WTC11 (cell line): ENCODE results near the gene EP300. TPM values are rescaled to one million over a fixed set of nuclear protein-coding genes. Genes with fewer than 3 reads are reported as not detected.

Experiments
- ATF3 ChIP-seq: sonication (generic); formaldehyde crosslinking; conservative IDR thresholded peaks from 2 replicates; pipeline ENCODE4 v1.8.1; 2022; ENCODE audit warnings: mild to moderate bottlenecking, missing genetic modification reagents
- CBFB ChIP-seq: sonication (generic); formaldehyde crosslinking; IDR thresholded peaks from 2 replicates; pipeline ENCODE4 v1.8.1; 2022; ENCODE audit warnings: mild to moderate bottlenecking, low read depth, missing genetic modification reagents
- E2F5 ChIP-seq: sonication (generic); formaldehyde crosslinking; IDR thresholded peaks from 2 replicates; pipeline ENCODE4 v1.8.1; 2022; ENCODE audit warnings: mild to moderate bottlenecking, moderate library complexity, missing genetic modification reagents
- FOXP4 ChIP-seq: sonication (generic); formaldehyde crosslinking; IDR thresholded peaks from 2 replicates; pipeline ENCODE4 v1.8.0; 2022; ENCODE audit warnings: mild to moderate bottlenecking, missing genetic modification reagents
- GABPB1 ChIP-seq: sonication (generic); formaldehyde crosslinking; IDR thresholded peaks from 2 replicates; pipeline ENCODE4 v1.8.1; 2023; ENCODE audit warnings: mild to moderate bottlenecking, missing genetic modification reagents
- GTF2I ChIP-seq: fragments of 250-450 bp; sonication (Bioruptor Pico); conservative IDR thresholded peaks from 2 replicates; pipeline ENCODE4 v1.4.0; 2021; ENCODE audit warnings: mild to moderate bottlenecking
- JUN ChIP-seq: sonication (generic); formaldehyde crosslinking; IDR thresholded peaks from 2 replicates; pipeline ENCODE4 v1.8.0; 2023; ENCODE audit warnings: mild to moderate bottlenecking, missing genetic modification reagents
- NR3C1 ChIP-seq: sonication (generic); formaldehyde crosslinking; conservative IDR thresholded peaks from 2 replicates; pipeline ENCODE4 v1.8.1; 2023; ENCODE audit warnings: low read depth, mild to moderate bottlenecking, missing genetic modification reagents
- SMAD3 ChIP-seq: sonication (generic); formaldehyde crosslinking; IDR thresholded peaks from 2 replicates; pipeline ENCODE4 v1.8.0; 2022; ENCODE audit warnings: missing genetic modification reagents, mild to moderate bottlenecking, borderline replicate concordance
- SMAD4 ChIP-seq: sonication (generic); formaldehyde crosslinking; IDR thresholded peaks from 2 replicates; pipeline ENCODE4 v1.8.0; 2022; ENCODE audit warnings: mild to moderate bottlenecking, missing genetic modification reagents
- ZNF121 ChIP-seq: sonication (generic); formaldehyde crosslinking; IDR thresholded peaks from 2 replicates; pipeline ENCODE4 v1.8.0; 2023; ENCODE audit warnings: missing genetic modification reagents
- ZNF219 ChIP-seq: sonication (generic); formaldehyde crosslinking; IDR thresholded peaks from 2 replicates; pipeline ENCODE4 v1.8.0; 2023; ENCODE audit warnings: missing genetic modification reagents, mild to moderate bottlenecking, borderline replicate concordance
- ZNF512 ChIP-seq: sonication (generic); formaldehyde crosslinking; IDR thresholded peaks from 2 replicates; pipeline ENCODE4 v1.8.1; 2022; ENCODE audit warnings: missing genetic modification reagents, borderline replicate concordance
- total RNA-seq: library from RNA; stranded (reverse); gene quantifications from 3 replicates; pipeline ENCODE4 v1.2.3, GENCODE V29; 2021
- TF ChIP-seq, protein P1 (sequence below): fragments of 250-450 bp; sonication (Bioruptor Pico); IDR thresholded peaks from 2 replicates; pipeline ENCODE4 v1.8.0; 2021; ENCODE audit warnings: mild to moderate bottlenecking
- TF ChIP-seq, protein P2 (sequence below): sonication (generic); formaldehyde crosslinking; IDR thresholded peaks from 2 replicates; pipeline ENCODE4 v1.8.0; 2023; ENCODE audit warnings: missing genetic modification reagents
- TF ChIP-seq, protein P3 (sequence below): sonication (generic); formaldehyde crosslinking; IDR thresholded peaks from 2 replicates; pipeline ENCODE4 v1.8.0; 2023; ENCODE audit warnings: mild to moderate bottlenecking, missing genetic modification reagents
- TF ChIP-seq, protein P4 (sequence below): sonication (generic); formaldehyde crosslinking; IDR thresholded peaks from 2 replicates; pipeline ENCODE4 v1.8.1; 2022; ENCODE audit warnings: low read depth, missing genetic modification reagents, borderline replicate concordance
- TF ChIP-seq, protein P5 (sequence below): fragments of 250-450 bp; sonication (Bioruptor Pico); conservative IDR thresholded peaks from 2 replicates; pipeline ENCODE4 v1.9.0; 2021; ENCODE audit warnings: mild to moderate bottlenecking
- TF ChIP-seq, protein P6 (sequence below): fragments of 250-450 bp; sonication (Bioruptor Pico); IDR thresholded peaks from 2 replicates; pipeline ENCODE4 v1.9.0; 2021; ENCODE audit warnings: mild to moderate bottlenecking

Gene EP300
- total RNA-seq, 1 experiment from 2014 or later: 97.1 TPM

DNA sequence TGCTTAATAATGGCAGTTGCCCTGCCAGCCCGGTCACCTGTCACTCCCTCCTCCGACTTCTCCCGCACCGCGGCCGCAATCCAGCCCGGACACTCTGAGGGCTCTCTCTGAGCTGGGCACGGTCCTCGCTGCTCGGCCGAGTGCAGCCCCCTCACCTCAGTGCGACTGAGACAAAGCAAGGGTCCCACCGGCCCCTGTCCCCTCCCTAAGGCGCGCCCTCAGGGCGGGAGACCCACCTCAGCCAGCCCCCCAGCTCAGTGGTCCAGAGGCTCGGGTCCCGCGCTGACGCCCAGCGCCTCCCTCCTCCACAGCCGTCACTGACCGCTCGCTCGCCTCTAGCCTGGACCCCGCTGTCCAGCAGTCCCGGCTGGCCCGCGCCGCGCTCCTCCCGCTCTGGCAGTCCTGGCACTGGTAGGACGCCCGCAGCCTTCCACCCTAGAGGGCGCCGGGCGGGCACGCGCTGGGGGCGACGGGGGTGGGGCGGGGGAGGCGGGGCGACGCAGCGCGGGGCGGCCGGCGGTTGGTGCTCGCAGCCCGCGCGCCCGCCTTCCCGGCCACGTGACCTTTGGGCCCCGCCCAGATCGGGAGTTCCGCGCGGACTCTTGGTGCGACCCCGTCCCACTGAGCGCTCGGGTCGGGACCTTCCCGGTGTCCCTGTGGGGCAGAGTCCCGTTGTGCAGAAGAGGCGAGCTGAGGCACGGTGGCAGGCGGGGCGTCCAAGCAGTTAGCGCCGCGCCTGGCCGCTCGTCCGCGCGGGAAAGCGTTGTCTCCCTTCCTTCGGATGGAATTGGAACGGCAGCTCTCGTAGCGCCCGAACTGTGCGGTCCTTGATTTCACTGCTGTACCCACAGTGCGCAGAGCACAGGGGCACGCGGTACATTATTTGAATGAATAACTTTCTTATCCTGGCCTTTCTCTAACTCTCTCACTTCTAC, 104.9 kb downstream of the EP300 start (continued):
- TF ChIP-seq, protein P1, sequence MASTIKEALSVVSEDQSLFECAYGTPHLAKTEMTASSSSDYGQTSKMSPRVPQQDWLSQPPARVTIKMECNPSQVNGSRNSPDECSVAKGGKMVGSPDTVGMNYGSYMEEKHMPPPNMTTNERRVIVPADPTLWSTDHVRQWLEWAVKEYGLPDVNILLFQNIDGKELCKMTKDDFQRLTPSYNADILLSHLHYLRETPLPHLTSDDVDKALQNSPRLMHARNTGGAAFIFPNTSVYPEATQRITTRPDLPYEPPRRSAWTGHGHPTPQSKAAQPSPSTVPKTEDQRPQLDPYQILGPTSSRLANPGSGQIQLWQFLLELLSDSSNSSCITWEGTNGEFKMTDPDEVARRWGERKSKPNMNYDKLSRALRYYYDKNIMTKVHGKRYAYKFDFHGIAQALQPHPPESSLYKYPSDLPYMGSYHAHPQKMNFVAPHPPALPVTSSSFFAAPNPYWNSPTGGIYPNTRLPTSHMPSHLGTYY (CRISPR knock-in tag): no peak
- TF ChIP-seq, protein P2, sequence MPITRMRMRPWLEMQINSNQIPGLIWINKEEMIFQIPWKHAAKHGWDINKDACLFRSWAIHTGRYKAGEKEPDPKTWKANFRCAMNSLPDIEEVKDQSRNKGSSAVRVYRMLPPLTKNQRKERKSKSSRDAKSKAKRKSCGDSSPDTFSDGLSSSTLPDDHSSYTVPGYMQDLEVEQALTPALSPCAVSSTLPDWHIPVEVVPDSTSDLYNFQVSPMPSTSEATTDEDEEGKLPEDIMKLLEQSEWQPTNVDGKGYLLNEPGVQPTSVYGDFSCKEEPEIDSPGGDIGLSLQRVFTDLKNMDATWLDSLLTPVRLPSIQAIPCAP: no peak
- TF ChIP-seq SMAD3 (CRISPR knock-in tag) (no peak), ZNF512 (no peak), NR3C1 (CRISPR knock-in tag) (no peak), SMAD4 (CRISPR knock-in tag) (no peak), ZNF219 (CRISPR knock-in tag) (no peak), CBFB (CRISPR knock-in tag) (no peak), GABPB1 (no peak), JUN (0 out of 2 replicates have a peak, but pooled peaks have one; percentile 27), FOXP4 (0 out of 2 replicates have a peak, but pooled peaks have one; percentile 24), E2F5 (CRISPR knock-in tag) (no peak; the same call in 1 of the 2 replicates), ZNF121 (CRISPR knock-in tag) (no peak), GTF2I (CRISPR knock-in tag) (no peak), ATF3 (CRISPR knock-in tag) (no peak)
- TF ChIP-seq, protein P3, sequence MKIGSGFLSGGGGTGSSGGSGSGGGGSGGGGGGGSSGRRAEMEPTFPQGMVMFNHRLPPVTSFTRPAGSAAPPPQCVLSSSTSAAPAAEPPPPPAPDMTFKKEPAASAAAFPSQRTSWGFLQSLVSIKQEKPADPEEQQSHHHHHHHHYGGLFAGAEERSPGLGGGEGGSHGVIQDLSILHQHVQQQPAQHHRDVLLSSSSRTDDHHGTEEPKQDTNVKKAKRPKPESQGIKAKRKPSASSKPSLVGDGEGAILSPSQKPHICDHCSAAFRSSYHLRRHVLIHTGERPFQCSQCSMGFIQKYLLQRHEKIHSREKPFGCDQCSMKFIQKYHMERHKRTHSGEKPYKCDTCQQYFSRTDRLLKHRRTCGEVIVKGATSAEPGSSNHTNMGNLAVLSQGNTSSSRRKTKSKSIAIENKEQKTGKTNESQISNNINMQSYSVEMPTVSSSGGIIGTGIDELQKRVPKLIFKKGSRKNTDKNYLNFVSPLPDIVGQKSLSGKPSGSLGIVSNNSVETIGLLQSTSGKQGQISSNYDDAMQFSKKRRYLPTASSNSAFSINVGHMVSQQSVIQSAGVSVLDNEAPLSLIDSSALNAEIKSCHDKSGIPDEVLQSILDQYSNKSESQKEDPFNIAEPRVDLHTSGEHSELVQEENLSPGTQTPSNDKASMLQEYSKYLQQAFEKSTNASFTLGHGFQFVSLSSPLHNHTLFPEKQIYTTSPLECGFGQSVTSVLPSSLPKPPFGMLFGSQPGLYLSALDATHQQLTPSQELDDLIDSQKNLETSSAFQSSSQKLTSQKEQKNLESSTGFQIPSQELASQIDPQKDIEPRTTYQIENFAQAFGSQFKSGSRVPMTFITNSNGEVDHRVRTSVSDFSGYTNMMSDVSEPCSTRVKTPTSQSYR (CRISPR knock-in tag): no peak
- TF ChIP-seq, protein P4, sequence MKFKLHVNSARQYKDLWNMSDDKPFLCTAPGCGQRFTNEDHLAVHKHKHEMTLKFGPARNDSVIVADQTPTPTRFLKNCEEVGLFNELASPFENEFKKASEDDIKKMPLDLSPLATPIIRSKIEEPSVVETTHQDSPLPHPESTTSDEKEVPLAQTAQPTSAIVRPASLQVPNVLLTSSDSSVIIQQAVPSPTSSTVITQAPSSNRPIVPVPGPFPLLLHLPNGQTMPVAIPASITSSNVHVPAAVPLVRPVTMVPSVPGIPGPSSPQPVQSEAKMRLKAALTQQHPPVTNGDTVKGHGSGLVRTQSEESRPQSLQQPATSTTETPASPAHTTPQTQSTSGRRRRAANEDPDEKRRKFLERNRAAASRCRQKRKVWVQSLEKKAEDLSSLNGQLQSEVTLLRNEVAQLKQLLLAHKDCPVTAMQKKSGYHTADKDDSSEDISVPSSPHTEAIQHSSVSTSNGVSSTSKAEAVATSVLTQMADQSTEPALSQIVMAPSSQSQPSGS: no peak
- TF ChIP-seq, protein P5, sequence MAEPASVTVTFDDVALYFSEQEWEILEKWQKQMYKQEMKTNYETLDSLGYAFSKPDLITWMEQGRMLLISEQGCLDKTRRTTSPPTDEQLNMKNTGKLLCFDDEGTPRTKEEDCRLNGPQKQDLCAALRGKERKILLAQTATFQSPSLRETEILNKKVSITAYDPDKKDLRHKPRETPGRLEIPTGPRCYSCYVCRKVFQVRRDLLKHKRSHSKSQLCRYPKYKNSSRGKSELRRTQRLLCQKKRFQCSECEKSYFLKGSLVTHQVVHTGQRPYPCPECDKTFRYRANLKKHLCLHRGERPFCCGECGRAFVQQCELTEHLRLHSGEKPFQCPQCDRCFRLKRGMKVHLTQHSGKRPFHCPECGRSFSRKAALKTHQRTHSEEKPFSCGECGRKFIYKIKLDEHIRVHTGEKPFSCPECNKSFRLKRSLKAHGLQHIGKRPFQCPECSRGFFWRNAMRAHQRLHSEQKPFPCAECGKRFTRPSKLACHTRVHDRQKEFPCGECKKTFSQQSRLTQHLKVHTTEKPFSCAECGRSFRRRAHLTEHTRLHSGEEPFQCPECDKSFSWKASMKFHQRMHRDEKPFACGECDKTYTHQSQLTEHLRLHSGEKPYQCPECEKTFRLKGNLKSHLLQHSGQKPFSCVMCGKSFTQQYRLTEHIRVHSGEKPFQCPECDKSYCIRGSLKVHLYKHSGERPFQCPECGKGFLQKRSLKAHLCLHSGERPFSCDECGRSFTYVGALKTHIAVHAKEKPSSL (CRISPR knock-in tag): no peak
- TF ChIP-seq, protein P6, sequence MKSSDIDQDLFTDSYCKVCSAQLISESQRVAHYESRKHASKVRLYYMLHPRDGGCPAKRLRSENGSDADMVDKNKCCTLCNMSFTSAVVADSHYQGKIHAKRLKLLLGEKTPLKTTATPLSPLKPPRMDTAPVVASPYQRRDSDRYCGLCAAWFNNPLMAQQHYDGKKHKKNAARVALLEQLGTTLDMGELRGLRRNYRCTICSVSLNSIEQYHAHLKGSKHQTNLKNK (CRISPR knock-in tag): no peak
